Karpas-422 (cell line): Measurements from ENCODE around the gene NSMCE1. TPM values are rescaled to one million over a fixed set of nuclear protein-coding genes. Genes with fewer than 3 reads are reported as not detected.

Experiments used
- DNase-seq: peaks from one replicate; pipeline ENCODE4 v3.0.0-alpha.2; 2015
- H2AFZ ChIP-seq: fragments of 200-600 bp; sonication (generic); 2 replicates; pipeline ENCODE4 v1.6.1; 2014; ENCODE audit warnings: antibody characterized with exemption, low read length, mixed read lengths
- H3K27ac ChIP-seq: fragments of 200-600 bp; sonication (generic); 2 replicates; pipeline ENCODE4 v1.5.1; 2014; ENCODE audit warnings: mild to moderate bottlenecking, low read length, moderate library complexity
- H3K27me3 ChIP-seq: fragments of 200-600 bp; sonication (generic); 2 replicates; pipeline ENCODE4 v1.6.1; 2014; ENCODE audit warnings: low read length, mixed read lengths
- H3K36me3 ChIP-seq: fragments of 200-600 bp; sonication (generic); 2 replicates; pipeline ENCODE4 v1.6.1; 2014; ENCODE audit warnings: low read length, mixed read lengths; ENCODE audit not compliant: insufficient read depth
- H3K4me1 ChIP-seq: fragments of 200-600 bp; sonication (generic); 2 replicates; pipeline ENCODE4 v1.6.1; 2014; ENCODE audit warnings: mild to moderate bottlenecking, low read length, mixed read lengths
- H3K4me2 ChIP-seq: fragments of 200-600 bp; sonication (generic); 2 replicates; pipeline ENCODE4 v1.6.1; 2014; ENCODE audit warnings: low read length, low read depth, mild to moderate bottlenecking; ENCODE audit not compliant: poor library complexity, severe bottlenecking
- H3K4me3 ChIP-seq: fragments of 200-600 bp; sonication (generic); 2 replicates; pipeline ENCODE4 v1.5.1; 2014; ENCODE audit warnings: mild to moderate bottlenecking, antibody characterized with exemption, low read length, mixed read lengths
- H3K79me2 ChIP-seq: fragments of 200-600 bp; sonication (generic); 2 replicates; pipeline ENCODE4 v1.6.1; 2014; ENCODE audit warnings: mild to moderate bottlenecking, low read length, mixed read lengths
- H3K9ac ChIP-seq: fragments of 200-600 bp; sonication (generic); 2 replicates; pipeline ENCODE4 v1.6.0; 2014; ENCODE audit warnings: low read length
- H3K9me2 ChIP-seq: fragments of 200-600 bp; sonication (generic), shearing (Covaris generic); replicated peaks from 2 replicates; pipeline ENCODE4 v1.6.0; 2014; ENCODE audit warnings: mild to moderate bottlenecking, low read length, moderate library complexity; ENCODE audit not compliant: insufficient read depth
- H3K9me3 ChIP-seq: fragments of 300-700, 200-600 bp; sonication (generic); 2 replicates; pipeline ENCODE4 v1.6.1; 2014; ENCODE audit warnings: low read length, mixed read lengths
- H4K20me1 ChIP-seq: fragments of 200-600 bp; sonication (generic); 2 replicates; pipeline ENCODE4 v1.6.1; 2014; ENCODE audit warnings: mild to moderate bottlenecking, antibody characterized with exemption, low read length, low read depth; ENCODE audit not compliant: insufficient read depth
- total RNA-seq: library from RNA; depleted of rRNA; stranded (reverse); fragments of >200 nt; shearing (Covaris generic); gene quantifications from 2 replicates; pipeline ENCODE4 v1.2.3, GENCODE V29; 2014; ENCODE audit warnings: low replicate concordance

The NSMCE1 gene
- total RNA-seq, 1 experiment from 2014 or later: 77.8 TPM

DNA sequence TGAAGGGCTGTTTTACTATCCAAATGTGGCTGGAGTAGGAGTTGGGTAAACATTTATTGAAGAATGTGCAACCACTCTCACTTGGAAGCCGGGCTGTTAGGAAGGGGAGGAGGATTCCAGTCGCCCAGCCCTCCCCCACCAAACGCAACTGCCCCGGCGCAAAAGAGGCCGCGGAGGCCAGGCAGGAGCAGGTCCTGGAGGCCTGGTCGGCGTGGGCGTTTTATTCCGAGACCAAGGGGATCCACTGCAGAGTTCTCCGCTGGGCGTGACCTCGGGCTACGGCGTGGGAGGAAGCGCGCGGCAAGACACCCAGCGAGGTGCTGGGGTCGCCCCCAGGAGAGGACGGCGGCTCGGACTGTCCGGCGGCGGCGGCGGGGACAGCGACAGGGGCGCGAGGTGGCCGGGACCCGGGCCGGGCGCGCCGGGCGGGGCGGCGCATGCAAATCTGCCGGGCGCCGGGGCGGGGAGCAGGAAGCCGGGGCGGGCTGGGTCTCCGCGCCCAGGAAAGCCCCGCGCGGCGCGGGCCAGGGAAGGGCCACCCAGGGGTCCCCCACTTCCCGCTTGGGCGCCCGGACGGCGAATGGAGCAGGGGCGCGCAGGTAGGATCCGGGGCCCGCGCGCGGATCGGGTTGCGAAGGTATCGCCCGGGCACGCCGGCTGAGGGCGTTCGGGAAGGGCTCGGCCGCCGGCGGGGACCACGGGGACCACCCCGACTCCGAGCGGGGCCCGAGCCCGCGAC, 45.0 kb upstream of the NSMCE1 start, which contains the start of gene IL4R:
TSS of gene IL4R (plus strand) at position 553 of the 739 bp plus-strand sequence. CDS start 26,230 bp downstream, outside the sequence.
- H3K27me3 ChIP-seq: no peaks in the 10 kb centered on the region; the same call in 1 of the 2 replicates
- no peaks in the 10 kb centered on the region for H3K9me3 ChIP-seq
- no peaks in the 10 kb centered on the region for H3K79me2 ChIP-seq
- peak within 1 kb of the TSS; percentile 79 for H2AFZ ChIP-seq
- no peaks in the 10 kb centered on the region for H3K9me2 ChIP-seq
- H3K4me1 ChIP-seq: peaks cover 22% of the 10 kb centered on the region
- H3K27ac ChIP-seq: no peak within 1 kb of the TSS
- H3K36me3 ChIP-seq: no peaks in the 10 kb centered on the region
- peak; percentile 60 for DNase-seq
- peak within 1 kb of the TSS; percentile 77 for H3K4me3 ChIP-seq
- peak within 1 kb of the TSS; percentile 95 for H3K4me2 ChIP-seq
- H4K20me1 ChIP-seq: peaks cover 4% of the 10 kb centered on the region; the same call in 1 of the 2 replicates
- H3K9ac ChIP-seq: peak within 1 kb of the TSS; percentile 73

GRCh38 chr16:27312580-27313421, 44.2 kb upstream of the NSMCE1 start:
- H3K9ac ChIP-seq: peak overlapping the region; percentile 73; the same call in 1 of the 2 replicates
- no peaks in the 10 kb centered on the region for H3K36me3 ChIP-seq
- H3K79me2 ChIP-seq: no peaks in the 10 kb centered on the region
- no peak for DNase-seq
- H3K27ac ChIP-seq: no peak overlapping the region
- H3K4me2 ChIP-seq: peak overlapping the region; percentile 95
- H3K27me3 ChIP-seq: no peaks in the 10 kb centered on the region; the same call in 1 of the 2 replicates
- H3K4me3 ChIP-seq: peak overlapping the region; percentile 77
- peaks cover 14% of the 10 kb centered on the region for H3K4me1 ChIP-seq
- H3K9me2 ChIP-seq: no peaks in the 10 kb centered on the region
- peaks cover 4% of the 10 kb centered on the region; the same call in 1 of the 2 replicates for H4K20me1 ChIP-seq
- H3K9me3 ChIP-seq: no peaks in the 10 kb centered on the region
- 0 out of 2 replicates have a peak overlapping the region, but pooled peaks have one; percentile 79 for H2AFZ ChIP-seq

GRCh38 chr16:27311897-27312303, 43.3 kb upstream of the NSMCE1 start:
- Histone ChIP-seq H3K9me2 (no peaks in the 10 kb centered on the region), H3K36me3 (no peaks in the 10 kb centered on the region), H3K27ac (no peak overlapping the region), H3K4me3 (no peak overlapping the region), H2AFZ (no peak overlapping the region), H4K20me1 (peaks cover under 1% of the 10 kb centered on the region; the same call in 1 of the 2 replicates), H3K9ac (no peak overlapping the region), H3K27me3 (no peaks in the 10 kb centered on the region), H3K79me2 (no peaks in the 10 kb centered on the region), H3K9me3 (no peaks in the 10 kb centered on the region), H3K4me2 (no peak overlapping the region), H3K4me1 (peaks cover 13% of the 10 kb centered on the region)
- DNase-seq: no peak

DNA sequence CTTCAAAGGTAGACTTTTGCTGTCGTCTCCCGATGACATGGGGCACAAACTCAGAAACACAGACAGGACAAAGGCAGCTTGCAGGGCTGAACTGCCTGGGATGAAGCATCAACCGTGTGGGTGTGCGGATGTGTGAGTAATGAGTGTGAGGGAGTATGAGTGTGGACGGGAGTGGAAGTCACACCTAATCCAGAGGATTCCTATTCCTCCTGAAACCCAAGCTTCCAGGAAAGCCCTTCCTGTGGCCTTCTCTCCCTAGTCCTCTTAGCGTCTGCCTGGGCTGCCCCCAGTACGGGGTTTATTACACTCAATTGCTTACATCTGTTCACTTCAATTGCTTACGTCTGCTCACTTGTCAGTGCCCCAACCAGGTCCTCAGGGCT, 42.9 kb upstream of the NSMCE1 start:
- Histone ChIP-seq H3K4me3 (no peak overlapping the region), H3K27me3 (no peaks in the 10 kb centered on the region), H3K27ac (no peak overlapping the region), H3K9me2 (no peaks in the 10 kb centered on the region), H3K9me3 (no peaks in the 10 kb centered on the region), H3K79me2 (no peaks in the 10 kb centered on the region), H2AFZ (no peak overlapping the region), H4K20me1 (no peaks in the 10 kb centered on the region), H3K4me1 (peaks cover 13% of the 10 kb centered on the region), H3K36me3 (no peaks in the 10 kb centered on the region), H3K9ac (no peak overlapping the region), H3K4me2 (no peak overlapping the region)
- no peak for DNase-seq

DNA sequence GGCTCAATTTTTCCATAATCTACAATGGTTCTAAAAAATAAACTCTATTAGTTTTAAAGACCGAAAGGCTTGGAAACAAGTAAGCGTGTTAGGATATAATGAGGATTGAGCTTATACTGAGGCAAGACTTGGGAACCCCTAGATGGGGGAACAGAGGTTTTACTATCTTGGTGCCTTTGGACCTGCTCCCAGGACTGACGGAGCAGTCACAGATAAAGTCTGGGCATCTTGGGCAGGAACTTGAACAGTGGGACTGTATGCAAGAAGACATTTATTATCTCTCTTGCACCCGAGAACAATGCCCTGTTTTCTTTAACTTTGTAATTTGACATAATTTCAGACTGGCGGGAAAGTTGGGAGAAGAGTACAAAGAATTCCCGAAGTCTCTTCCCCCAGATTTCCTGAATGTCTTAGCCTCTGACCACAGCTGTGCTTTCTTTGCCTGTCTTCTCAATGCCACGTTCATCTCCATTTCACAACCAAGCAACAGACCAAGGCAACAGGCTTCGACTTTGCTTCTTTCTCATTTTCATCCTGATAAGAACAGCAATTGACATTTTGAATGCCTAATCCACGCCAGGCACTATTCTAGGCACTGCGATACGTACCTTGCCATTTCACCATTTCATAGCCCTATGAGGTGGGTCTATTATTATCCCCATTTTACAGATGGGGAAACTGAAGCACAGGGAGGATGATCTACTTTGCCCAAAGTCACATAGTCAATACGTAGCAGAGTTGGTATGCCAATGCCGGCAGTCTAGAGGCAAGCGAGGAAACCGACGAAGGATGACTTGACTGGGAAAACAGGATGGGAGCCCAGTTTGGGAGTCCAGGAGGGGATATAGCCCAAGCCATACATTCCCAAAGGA, 42.2 kb upstream of the NSMCE1 start:
- no peaks in the 10 kb centered on the region for H3K9me2 ChIP-seq
- H3K27ac ChIP-seq: no peak overlapping the region
- H3K4me3 ChIP-seq: no peak overlapping the region
- H4K20me1 ChIP-seq: no peaks in the 10 kb centered on the region
- H3K4me2 ChIP-seq: no peak overlapping the region
- no peak overlapping the region for H3K9ac ChIP-seq
- no peak overlapping the region for H2AFZ ChIP-seq
- H3K79me2 ChIP-seq: no peaks in the 10 kb centered on the region
- no peaks in the 10 kb centered on the region for H3K36me3 ChIP-seq
- DNase-seq: no peak
- no peaks in the 10 kb centered on the region for H3K27me3 ChIP-seq
- H3K9me3 ChIP-seq: no peaks in the 10 kb centered on the region
- peaks cover 13% of the 10 kb centered on the region for H3K4me1 ChIP-seq

DNA sequence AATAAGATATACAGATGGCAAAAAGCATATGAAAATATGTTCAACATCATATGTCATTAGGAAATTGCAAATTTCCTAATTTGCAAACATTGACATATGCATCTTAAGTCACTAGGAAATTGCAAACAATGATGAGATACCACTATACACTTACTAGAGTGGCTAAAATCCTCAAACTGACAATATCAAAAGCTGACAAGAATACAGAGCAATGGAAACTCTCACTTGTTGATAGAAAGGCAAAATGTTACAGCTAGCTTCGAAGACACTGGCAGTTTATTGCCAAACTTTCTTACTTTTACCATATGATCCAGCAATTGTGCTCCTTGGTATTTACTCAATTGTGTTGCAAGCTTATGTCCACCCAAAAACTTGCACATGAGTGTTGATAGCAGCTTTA, 40.2 kb upstream of the NSMCE1 start:
- Histone ChIP-seq H2AFZ (no peak overlapping the region), H3K9me2 (no peaks in the 10 kb centered on the region), H3K79me2 (no peaks in the 10 kb centered on the region), H3K9me3 (no peaks in the 10 kb centered on the region), H3K9ac (no peak overlapping the region), H3K4me1 (peaks cover 5% of the 10 kb centered on the region), H4K20me1 (no peaks in the 10 kb centered on the region), H3K4me3 (no peak overlapping the region), H3K4me2 (no peak overlapping the region), H3K36me3 (no peaks in the 10 kb centered on the region), H3K27ac (no peak overlapping the region), H3K27me3 (no peaks in the 10 kb centered on the region)
- DNase-seq: no peak

- Histone ChIP-seq H3K4me3 (no peak overlapping the region), H3K9ac (no peak overlapping the region), H3K27ac (no peak overlapping the region), H3K9me3 (no peaks in the 10 kb centered on the region), H3K9me2 (no peaks in the 10 kb centered on the region), H2AFZ (no peak overlapping the region), H3K27me3 (no peaks in the 10 kb centered on the region), H3K4me1 (peaks cover 5% of the 10 kb centered on the region; the same call in 1 of the 2 replicates), H3K36me3 (no peaks in the 10 kb centered on the region), H3K4me2 (no peak overlapping the region), H3K79me2 (no peaks in the 10 kb centered on the region), H4K20me1 (no peaks in the 10 kb centered on the region)
- DNase-seq: no peak
Measured at GRCh38 chr16:27305839-27306442, 37.4 kb upstream of the NSMCE1 start.
